Esophagus muscularis mucosa (tissue), 4 donors: Measurements from ENCODE around the gene RIC1. TPM values are rescaled to one million over a fixed set of nuclear protein-coding genes. Genes with fewer than 3 reads are reported as not detected.

ENCODE experiments used
- DNase-seq: peaks from one replicate; pipeline ENCODE4 v3.0.0-alpha.2; 2017; ENCODE audit errors: extremely low spot score
- H3K27ac ChIP-seq, 4 donors: fragments of 200-600 bp; sonication (generic); replicated peaks in 1 of 4; 1 replicate in 3 of 4; 2 replicates in 1 of 4; pipeline ENCODE4 v1.5.1; 2016 to 2019; ENCODE audit warnings: mild to moderate bottlenecking in 1 of 4
- H3K27me3 ChIP-seq, 4 donors: fragments of 200-600 bp; sonication (generic); one replicate each; pipeline versions ENCODE4 v1.5.1 to v1.6.0; 2016 to 2019
- H3K36me3 ChIP-seq, 4 donors: fragments of 200-600 bp; sonication (generic); one replicate each; pipeline ENCODE4 v1.5.1; 2016 to 2019
- H3K4me1 ChIP-seq, 4 donors: fragments of 200-600 bp; sonication (generic); one replicate each; pipeline ENCODE4 v1.5.1; 2016 to 2019
- H3K4me3 ChIP-seq, 4 donors: fragments of 200-600 bp; sonication (generic); 1 replicate in 2 of 4; 2 replicates in 2 of 4; pipeline ENCODE4 v1.5.1; 2016 to 2019; ENCODE audit warnings: mild to moderate bottlenecking in 4 of 4, moderate library complexity in 1 of 4
- H3K9me3 ChIP-seq, 4 donors: fragments of 200-600 bp; sonication (generic); 1 replicate in 3 of 4; 2 replicates in 1 of 4; pipeline ENCODE4 v1.5.1; 2016 to 2019
- CTCF ChIP-seq, 3 experiments: fragments of 200-600 bp in 2 of 3; fragments of 450-650 bp in 1 of 3; sonication (generic) in 2 of 3; IDR thresholded peaks; one replicate each; pipeline ENCODE4 v1.5.1; 2017 to 2019; ENCODE audit warnings: antibody characterized with exemption in 3 of 3, mild to moderate bottlenecking in 2 of 3, moderate library complexity in 1 of 3
- EP300 ChIP-seq: sonication (generic); formaldehyde crosslinking; IDR thresholded peaks from one replicate; pipeline ENCODE4 v1.6.1; 2017; ENCODE audit warnings: antibody characterized with exemption
- POLR2A ChIP-seq: fragments of 450-650 bp; IDR thresholded peaks from one replicate; pipeline ENCODE4 v1.6.1; 2017; ENCODE audit warnings: antibody characterized with exemption, moderate library complexity, mild to moderate bottlenecking, low read depth
- POLR2AphosphoS5 ChIP-seq, 2 donors: sonication (generic); formaldehyde crosslinking; IDR thresholded peaks; one replicate each; pipeline ENCODE4 v1.6.1; 2017; ENCODE audit warnings: antibody characterized with exemption in 2 of 2
- WGBS: methylation state at CpG from one replicate; pipeline ENCODE4 v1.1.5; 2018; 5-methylcytosine and 5-hydroxymethylcytosine counted together
- intact Hi-C: fragments of 100-400 bp; cut with DNase I; formaldehyde crosslinking; loops from one replicate; pipeline ENCODE4 v1.15.1; 2023
- total RNA-seq, 4 donors: library from RNA; depleted of rRNA; stranded (reverse); fragments of >200 nt; gene quantifications; one replicate each; pipeline versions ENCODE4 v1.1.0 to v1.2.1, GENCODE V29; 2016

Gene RIC1
- total RNA-seq, 4 donors from 2014 or later, result 51.6 to 64.9 (median 57.4) TPM

GRCh38 chr9:5698810-5699556 lies 70.1 kb downstream of the RIC1 start:
- Histone ChIP-seq H3K4me3 (no peak overlapping the region), H3K27me3 (no peaks in the 10 kb centered on the region), H3K4me1 (peaks cover 0 to 35% (median 35%) of the 10 kb centered on the region in 4 donors), H3K9me3 (no peaks in the 10 kb centered on the region), H3K36me3 (no peaks in the 10 kb centered on the region), H3K27ac (peak overlapping the region; percentile 14 to 49 (median 40))
- WGBS, result 51% methylated on average over 7 of the region's 7 CpGs
- DNase-seq, result no peak
- intact Hi-C loops, result loop anchor here (5.0 kb wide), 1 partner anchor 67 kb away; no protein-coding TSS in a partner anchor
- TF ChIP-seq EP300 (no peak), POLR2AphosphoS5 (IDR thresholded peaks at IDR 0.05) (peak in 1 of 2 donors; percentile 26)

- DNase-seq, result no peak
- H3K4me1 ChIP-seq, result peaks cover 0 to 27% (median 13%) of the 10 kb centered on the region in 4 donors
- H3K27me3 ChIP-seq, result no peaks in the 10 kb centered on the region
- H3K27ac ChIP-seq, result no peak overlapping the region
- intact Hi-C loops, result no loop called here
- H3K4me3 ChIP-seq, result no peak overlapping the region
- 91% methylated on average over 1 of the region's 1 CpG for WGBS
- peaks cover 0 to 4% (median 2%) of the 10 kb centered on the region in 4 donors for H3K36me3 ChIP-seq
- TF ChIP-seq EP300 (no peak), CTCF (IDR thresholded peaks at IDR 0.05) (no peak), POLR2A (no peak), POLR2AphosphoS5 (IDR thresholded peaks at IDR 0.05) (no peak)
- H3K9me3 ChIP-seq, result peaks cover 0 to 17% (median 7%) of the 10 kb centered on the region in 4 donors
These were observed 79.5 kb downstream of the RIC1 start for GRCh38 chr9:5708414-5708813.

- Histone ChIP-seq H3K27me3 (no peaks in the 10 kb centered on the region), H3K4me1 (peaks cover 0 to 28% (median 13%) of the 10 kb centered on the region in 4 donors), H3K9me3 (peaks cover 0 to 20% (median 8%) of the 10 kb centered on the region in 4 donors), H3K27ac (no peak overlapping the region), H3K4me3 (no peak overlapping the region), H3K36me3 (peaks cover 0 to 28% (median 8%) of the 10 kb centered on the region in 4 donors)
- intact Hi-C loops, result no loop called here
- DNase-seq, result no peak
- 62% methylated on average over 4 of the region's 4 CpGs for WGBS
- TF ChIP-seq POLR2AphosphoS5 (IDR thresholded peaks at IDR 0.05) (no peak), EP300 (no peak), POLR2A (no peak), CTCF (IDR thresholded peaks at IDR 0.05) (no peak)
These were observed 83.9 kb downstream of the RIC1 start for GRCh38 chr9:5712651-5713390.

GRCh38 chr9:5714501-5715401 lies 85.8 kb downstream of the RIC1 start:
- DNase-seq, result no peak
- intact Hi-C loops, result no loop called here
- Histone ChIP-seq H3K4me1 (peaks cover 5 to 41% (median 22%) of the 10 kb centered on the region in 4 donors), H3K27ac (no peak overlapping the region), H3K27me3 (no peaks in the 10 kb centered on the region), H3K4me3 (no peak overlapping the region), H3K9me3 (peaks cover 0 to 5% (median 0%) of the 10 kb centered on the region in 4 donors), H3K36me3 (peaks cover 0 to 28% (median 8%) of the 10 kb centered on the region in 4 donors)
- TF ChIP-seq EP300 (no peak), CTCF (IDR thresholded peaks at IDR 0.05) (peak in 1 of 3 experiments; percentile 35)
- 69% methylated on average over 4 of the region's 4 CpGs for WGBS
